ENCODE data around the gene COBL.

GRCh38 chr7:51209426-51209825, 107.2 kb downstream of the COBL start:
- TF ChIP-seq, protein P1, sequence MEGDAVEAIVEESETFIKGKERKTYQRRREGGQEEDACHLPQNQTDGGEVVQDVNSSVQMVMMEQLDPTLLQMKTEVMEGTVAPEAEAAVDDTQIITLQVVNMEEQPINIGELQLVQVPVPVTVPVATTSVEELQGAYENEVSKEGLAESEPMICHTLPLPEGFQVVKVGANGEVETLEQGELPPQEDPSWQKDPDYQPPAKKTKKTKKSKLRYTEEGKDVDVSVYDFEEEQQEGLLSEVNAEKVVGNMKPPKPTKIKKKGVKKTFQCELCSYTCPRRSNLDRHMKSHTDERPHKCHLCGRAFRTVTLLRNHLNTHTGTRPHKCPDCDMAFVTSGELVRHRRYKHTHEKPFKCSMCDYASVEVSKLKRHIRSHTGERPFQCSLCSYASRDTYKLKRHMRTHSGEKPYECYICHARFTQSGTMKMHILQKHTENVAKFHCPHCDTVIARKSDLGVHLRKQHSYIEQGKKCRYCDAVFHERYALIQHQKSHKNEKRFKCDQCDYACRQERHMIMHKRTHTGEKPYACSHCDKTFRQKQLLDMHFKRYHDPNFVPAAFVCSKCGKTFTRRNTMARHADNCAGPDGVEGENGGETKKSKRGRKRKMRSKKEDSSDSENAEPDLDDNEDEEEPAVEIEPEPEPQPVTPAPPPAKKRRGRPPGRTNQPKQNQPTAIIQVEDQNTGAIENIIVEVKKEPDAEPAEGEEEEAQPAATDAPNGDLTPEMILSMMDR (IDR thresholded peaks at IDR 0.05; ENCODE audit: low read depth, low read length, poor library complexity, severe bottlenecking): no peak
- TF ChIP-seq EZH2phosphoT487 (IDR thresholded peaks at IDR 0.05; ENCODE audit: borderline replicate concordance, low read length): no peak
